AG09309 (cell line): ENCODE measurements around the gene ZFAND3.
"Not testable (repeated sequence)": the region's sequence is repeated elsewhere in the genome, so short reads cannot be mapped to it uniquely, and the experiment has no call there.

Experiments
- DNase-seq: peaks from one replicate; pipeline ENCODE4 v3.0.0-alpha.2; 2010; ENCODE audit warnings: low read depth
- H3K4me3 ChIP-seq: 2 replicates; pipeline ENCODE4 v1.5.1; 2011; ENCODE audit warnings: mild to moderate bottlenecking, low read depth, low read length, moderate library complexity; ENCODE audit not compliant: control insufficient read depth
- TF ChIP-seq, protein P1 (sequence below): IDR thresholded peaks from 2 replicates; pipeline ENCODE4 v1.5.1; 2011; ENCODE audit warnings: mild to moderate bottlenecking, low read depth, low read length, inconsistent platforms; ENCODE audit not compliant: insufficient read depth, control insufficient read depth; ENCODE audit errors: missing control alignments

The ZFAND3 gene

DNA sequence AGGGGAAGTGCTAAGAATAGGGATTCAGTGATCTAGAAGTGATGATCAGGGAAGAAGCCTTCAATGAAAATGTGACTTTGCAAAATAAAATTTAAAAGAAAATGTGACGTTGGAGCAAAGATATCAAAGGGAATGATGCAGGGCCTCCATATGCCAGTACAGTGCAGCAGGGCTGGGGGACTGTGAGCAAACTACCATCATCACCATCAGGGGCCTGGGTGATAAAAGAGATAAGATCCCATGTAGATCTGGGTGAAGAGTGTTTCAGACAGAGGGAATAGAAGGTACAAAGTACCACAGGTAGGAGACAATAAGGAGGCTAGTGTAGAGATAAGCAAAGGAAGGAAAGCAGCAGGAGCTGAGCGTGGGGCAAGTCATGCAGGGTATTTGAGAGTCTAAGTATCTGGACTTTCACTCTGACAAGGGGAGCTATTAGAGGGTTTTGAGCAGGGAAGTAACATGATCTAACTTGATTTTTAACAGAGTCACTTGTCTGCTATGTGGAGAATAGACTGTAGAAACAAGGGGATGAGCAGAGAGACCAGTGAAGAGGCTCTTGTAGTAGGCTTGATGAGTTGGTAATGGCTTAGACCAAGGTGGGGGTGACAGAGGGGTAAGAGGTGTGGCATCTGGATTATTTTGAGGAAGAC is 295.6 kb downstream of the ZFAND3 start:
- no peak overlapping the region for H3K4me3 ChIP-seq
- DNase-seq, result no peak
- TF ChIP-seq, protein P1, sequence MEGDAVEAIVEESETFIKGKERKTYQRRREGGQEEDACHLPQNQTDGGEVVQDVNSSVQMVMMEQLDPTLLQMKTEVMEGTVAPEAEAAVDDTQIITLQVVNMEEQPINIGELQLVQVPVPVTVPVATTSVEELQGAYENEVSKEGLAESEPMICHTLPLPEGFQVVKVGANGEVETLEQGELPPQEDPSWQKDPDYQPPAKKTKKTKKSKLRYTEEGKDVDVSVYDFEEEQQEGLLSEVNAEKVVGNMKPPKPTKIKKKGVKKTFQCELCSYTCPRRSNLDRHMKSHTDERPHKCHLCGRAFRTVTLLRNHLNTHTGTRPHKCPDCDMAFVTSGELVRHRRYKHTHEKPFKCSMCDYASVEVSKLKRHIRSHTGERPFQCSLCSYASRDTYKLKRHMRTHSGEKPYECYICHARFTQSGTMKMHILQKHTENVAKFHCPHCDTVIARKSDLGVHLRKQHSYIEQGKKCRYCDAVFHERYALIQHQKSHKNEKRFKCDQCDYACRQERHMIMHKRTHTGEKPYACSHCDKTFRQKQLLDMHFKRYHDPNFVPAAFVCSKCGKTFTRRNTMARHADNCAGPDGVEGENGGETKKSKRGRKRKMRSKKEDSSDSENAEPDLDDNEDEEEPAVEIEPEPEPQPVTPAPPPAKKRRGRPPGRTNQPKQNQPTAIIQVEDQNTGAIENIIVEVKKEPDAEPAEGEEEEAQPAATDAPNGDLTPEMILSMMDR, result no peak

GRCh38 chr6:38115626-38116008 is 296.1 kb downstream of the ZFAND3 start:
- TF ChIP-seq, protein P1, result no peak
- no peak for DNase-seq
- no peak overlapping the region for H3K4me3 ChIP-seq

DNA sequence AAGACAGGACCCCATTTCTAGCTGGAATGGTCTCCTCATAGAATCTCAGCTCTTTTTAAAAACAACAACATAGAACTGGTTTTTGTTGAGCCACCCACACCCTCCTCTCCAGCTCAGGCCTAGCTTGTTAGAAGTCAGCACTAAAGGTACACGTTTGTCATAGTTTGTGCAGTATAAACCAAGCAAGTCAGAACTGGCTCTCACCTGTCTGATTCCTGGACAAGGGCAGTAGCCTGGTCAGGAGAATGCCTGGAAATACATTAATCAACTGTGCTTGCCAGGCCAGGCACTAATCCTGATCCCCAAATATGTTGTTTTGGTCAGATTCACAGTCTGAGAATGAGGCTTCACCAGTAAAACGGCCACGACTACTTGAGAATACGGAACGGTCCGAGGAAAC is 296.7 kb downstream of the ZFAND3 start:
- TF ChIP-seq, protein P1, result no peak
- no peak for DNase-seq

DNA sequence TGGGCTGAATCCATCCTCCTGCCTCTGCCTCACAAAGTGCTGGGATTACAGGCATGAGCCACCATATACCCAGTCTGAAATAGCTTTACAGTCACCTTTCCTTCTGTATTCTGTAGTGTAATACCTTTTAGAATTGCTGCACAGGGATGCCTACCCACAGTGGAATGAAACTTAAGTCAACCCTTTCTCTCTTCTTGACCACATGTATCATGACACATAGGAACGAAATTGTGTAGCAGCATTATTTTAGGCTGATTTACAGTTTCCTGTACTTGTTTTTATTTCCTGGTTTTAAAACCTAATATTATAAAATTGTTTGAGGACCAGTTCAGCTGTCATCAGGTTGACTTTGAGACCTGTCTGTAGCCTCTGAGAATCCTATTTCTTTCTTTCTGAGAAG is 297.8 kb downstream of the ZFAND3 start:
- TF ChIP-seq, protein P1, result no peak
- DNase-seq, result no peak
- H3K4me3 ChIP-seq, result no peak overlapping the region

More for the DNA sequence above, 296.7 kb downstream of the ZFAND3 start:
- H3K4me3 ChIP-seq, result no peak overlapping the region

DNA sequence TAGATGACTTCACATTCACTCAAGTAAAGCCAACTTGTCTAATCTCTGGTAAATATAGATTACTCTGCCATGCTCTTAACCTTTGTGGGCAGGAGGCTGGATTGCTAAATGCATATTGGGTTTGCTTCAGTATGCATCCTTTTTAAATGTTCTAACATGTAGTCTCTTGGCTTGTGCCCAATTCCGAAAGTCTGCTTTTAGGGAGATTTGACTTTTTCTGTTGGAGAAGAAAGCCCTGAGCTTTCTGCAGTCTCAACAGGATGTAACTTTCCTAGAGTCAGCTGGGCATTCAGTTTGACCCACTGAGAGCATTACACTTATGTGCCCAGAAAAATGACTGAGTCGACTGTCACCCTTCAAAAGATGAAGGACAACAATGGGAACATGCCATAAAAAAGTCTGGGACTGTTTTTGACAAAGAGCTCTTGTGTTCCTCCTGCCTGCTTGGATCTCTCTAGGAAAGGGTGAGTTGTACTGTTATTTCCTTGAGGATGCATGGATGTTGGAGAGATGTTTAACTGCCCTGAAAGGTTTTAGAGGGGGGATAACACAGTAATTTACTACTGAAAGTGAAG is 299.4 kb downstream of the ZFAND3 start:
- TF ChIP-seq, protein P1, result no peak
- H3K4me3 ChIP-seq, result no peak overlapping the region
- no peak for DNase-seq

DNA sequence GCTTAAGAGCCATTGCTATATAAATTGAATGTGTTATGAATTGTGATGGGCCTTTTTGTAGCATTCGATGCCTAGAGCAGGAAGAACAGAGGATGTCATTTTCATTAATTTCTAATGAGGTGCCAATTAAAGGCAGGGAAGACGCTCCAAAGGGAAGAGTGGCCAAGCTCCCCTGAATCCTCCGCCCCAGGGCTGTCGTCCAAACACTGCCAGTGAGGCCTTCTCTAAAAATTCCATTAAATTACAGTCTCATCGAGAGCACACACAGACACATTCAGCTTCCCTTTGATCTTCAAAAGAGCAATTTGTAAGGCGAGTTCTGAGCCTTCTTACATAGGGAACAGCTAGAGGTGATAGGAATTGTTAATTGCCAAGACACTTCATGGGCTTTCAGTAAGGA is 300.0 kb downstream of the ZFAND3 start:
- H3K4me3 ChIP-seq, result no peak overlapping the region
- TF ChIP-seq, protein P1, result no peak
- no peak for DNase-seq

DNA sequence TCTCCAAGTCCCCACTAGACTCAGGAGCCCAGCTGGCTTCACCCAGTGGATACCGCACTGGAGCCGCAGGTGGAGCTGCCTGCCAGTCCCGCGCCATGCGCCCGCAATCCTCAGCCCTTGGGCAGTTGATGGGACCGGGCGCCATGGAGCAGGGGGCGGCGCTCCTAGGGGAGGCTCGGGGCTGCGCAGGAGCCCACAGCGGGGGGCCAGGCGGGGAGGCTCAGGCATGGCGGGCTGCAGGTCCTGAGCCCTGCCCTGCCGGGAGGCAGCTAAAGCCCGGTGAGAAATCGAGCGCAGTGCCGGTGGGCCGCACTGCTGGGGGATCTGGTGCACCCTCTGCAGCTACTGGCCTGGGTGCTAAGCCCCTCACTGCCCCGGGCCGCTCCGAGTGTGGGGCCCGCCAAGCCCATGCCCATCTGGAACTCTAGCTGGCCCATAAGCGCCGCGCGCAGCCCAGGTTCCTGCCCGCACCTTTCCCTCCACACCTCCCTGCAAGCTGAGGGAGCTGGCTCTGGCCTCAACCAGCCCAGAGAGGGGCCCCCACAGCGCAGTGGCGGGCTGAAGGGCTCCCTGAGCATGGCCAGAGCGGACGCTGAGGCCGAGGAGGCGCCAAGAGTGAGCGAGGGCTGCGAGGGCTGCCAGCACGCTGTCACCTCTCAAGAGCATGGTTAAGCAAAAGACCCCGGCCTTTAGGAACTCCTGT is 304.8 kb downstream of the ZFAND3 start:
- H3K4me3 ChIP-seq, DNase-seq: not testable (repeated sequence)
